Parathyroid adenoma (tissue), 2 donors: ENCODE measurements around the gene CIPC.

Experiments
- H2AFZ ChIP-seq: fragments of 300-600 bp; sonication (generic); one replicate; pipeline ENCODE4 v1.7.0; 2017; ENCODE audit warnings: antibody characterized with exemption, mild to moderate bottlenecking
- H3K27ac ChIP-seq: fragments of 300-600 bp; sonication (generic); one replicate; pipeline ENCODE4 v1.7.0; 2017
- H3K27me3 ChIP-seq: fragments of 300-600 bp; sonication (generic); one replicate; pipeline ENCODE4 v1.7.0; 2017; ENCODE audit warnings: low read length; ENCODE audit not compliant: control insufficient read depth, insufficient read depth
- H3K36me3 ChIP-seq: fragments of 300-600 bp; sonication (generic); one replicate; pipeline ENCODE4 v1.7.0; 2017; ENCODE audit warnings: low read length; ENCODE audit not compliant: control insufficient read depth, insufficient read depth
- H3K4me1 ChIP-seq: fragments of 300-600 bp; sonication (generic); one replicate; pipeline ENCODE4 v1.7.0; 2017; ENCODE audit warnings: control low read depth
- H3K4me2 ChIP-seq: fragments of 300-600 bp; sonication (generic); one replicate; pipeline ENCODE4 v1.7.0; 2017; ENCODE audit warnings: low read length
- H3K4me3 ChIP-seq: fragments of 300-600 bp; sonication (generic); one replicate; pipeline ENCODE4 v1.7.0; 2017; ENCODE audit warnings: low read depth, low read length
- H3K79me2 ChIP-seq: fragments of 300-600 bp; sonication (generic); one replicate; pipeline ENCODE4 v1.7.0; 2017; ENCODE audit warnings: control low read depth
- H3K9ac ChIP-seq: fragments of 300-600 bp; sonication (generic); one replicate; pipeline ENCODE4 v1.7.0; 2017; ENCODE audit warnings: mild to moderate bottlenecking
- H3K9me3 ChIP-seq: fragments of 300-600 bp; sonication (generic); one replicate; pipeline ENCODE4 v1.7.0; 2017; ENCODE audit warnings: low read length; ENCODE audit not compliant: control insufficient read depth
- CTCF ChIP-seq: fragments of 300-600 bp; sonication (generic); IDR thresholded peaks from one replicate; pipeline ENCODE4 v1.7.0; 2017; ENCODE audit warnings: antibody characterized with exemption, mild to moderate bottlenecking
- donor health status: primary hyperparathyroidism.

Gene CIPC

GRCh38 chr14:77116172-77116817 lies 18.2 kb downstream of the CIPC start:
- TF ChIP-seq CTCF = no peak
- no peaks in the 10 kb centered on the region for H3K36me3 ChIP-seq

DNA sequence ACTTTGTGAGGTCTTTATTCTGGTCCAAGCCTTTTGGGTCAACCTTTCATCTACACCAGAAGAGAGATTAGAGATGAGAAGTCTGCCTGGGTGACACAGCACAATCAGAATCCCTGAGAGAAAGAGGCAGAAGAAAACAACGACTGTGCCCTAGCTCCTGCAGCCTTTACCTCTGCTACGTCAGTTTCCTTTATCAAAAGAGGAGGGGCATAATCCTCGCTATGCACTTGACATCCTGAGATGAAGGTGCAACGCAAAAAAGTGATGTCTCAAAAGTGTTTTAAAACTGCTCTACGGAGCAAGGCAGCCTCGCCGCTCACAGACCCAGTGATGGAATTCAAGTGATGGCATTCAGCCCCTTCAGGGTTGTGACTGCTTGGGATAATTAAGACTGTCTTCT lies 21.8 kb downstream of the CIPC start:
- no peak for TF ChIP-seq CTCF
- Histone ChIP-seq H3K4me3 (no peak overlapping the region), H3K79me2 (peaks cover 26% of the 10 kb centered on the region), H3K9ac (no peak overlapping the region), H3K4me1 (peaks cover 41% of the 10 kb centered on the region), H3K36me3 (no peaks in the 10 kb centered on the region), H3K27me3 (no peaks in the 10 kb centered on the region), H3K27ac (peak overlapping the region; percentile 95), H2AFZ (no peak overlapping the region), H3K9me3 (no peaks in the 10 kb centered on the region), H3K4me2 (no peak overlapping the region)

More at GRCh38 chr14:77116172-77116817, 18.2 kb downstream of the CIPC start:
- no peak overlapping the region for H3K4me3 ChIP-seq
- peaks cover 12% of the 10 kb centered on the region for H3K4me1 ChIP-seq
- H3K27ac ChIP-seq = no peak overlapping the region
- H3K27me3 ChIP-seq = no peaks in the 10 kb centered on the region
- H3K79me2 ChIP-seq = peaks cover 35% of the 10 kb centered on the region
- no peak overlapping the region for H3K9ac ChIP-seq
- H2AFZ ChIP-seq = no peak overlapping the region
- H3K9me3 ChIP-seq = no peaks in the 10 kb centered on the region
- no peak overlapping the region for H3K4me2 ChIP-seq

DNA sequence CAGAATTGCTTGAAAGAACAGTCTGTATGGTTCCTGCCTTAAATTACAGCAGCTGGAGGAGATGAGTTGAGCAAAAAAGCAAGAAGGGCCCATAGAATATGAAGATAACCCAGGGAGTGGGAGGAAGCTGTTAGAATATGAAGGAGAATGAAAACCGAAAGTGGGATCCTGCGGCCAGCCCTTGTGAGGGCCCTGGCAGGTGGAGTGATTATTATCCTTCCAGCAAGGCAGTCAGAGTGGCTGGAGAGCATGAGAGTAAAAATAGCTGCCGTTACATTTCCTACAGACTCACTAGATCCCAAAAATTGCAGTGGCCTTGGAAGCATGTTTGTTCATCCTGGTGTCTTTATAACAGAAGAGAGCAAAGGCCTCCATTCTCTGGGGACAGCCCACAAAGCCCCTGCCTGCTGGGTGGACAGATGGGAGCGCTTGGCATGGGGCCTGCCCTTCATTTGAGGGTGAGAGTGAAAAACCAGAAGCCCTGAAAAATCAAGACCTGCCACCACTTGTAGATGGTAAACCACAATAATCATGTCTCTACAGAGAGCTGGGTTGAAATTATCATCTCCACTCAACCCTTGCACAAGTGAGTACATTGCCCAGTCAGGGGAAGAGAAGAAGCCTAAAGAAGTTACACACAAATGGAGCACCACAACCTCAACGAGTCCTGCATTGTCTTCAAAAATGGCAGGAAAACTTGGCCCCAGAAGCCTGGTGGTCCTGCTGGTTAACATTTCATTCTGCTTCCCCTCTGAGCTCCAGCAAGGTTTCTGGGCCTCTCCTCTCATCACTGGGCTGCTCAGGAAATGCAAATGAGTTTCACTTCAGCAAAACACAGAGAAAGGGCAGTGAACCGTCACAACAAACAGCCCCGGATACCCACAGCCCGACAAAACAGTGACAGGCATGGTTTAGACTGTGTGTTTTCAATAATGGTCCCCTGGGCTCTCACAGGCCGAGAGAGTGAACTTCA lies 23.0 kb downstream of the CIPC start:
- Histone ChIP-seq H2AFZ (peak overlapping the region; percentile 13), H3K4me1 (peaks cover 41% of the 10 kb centered on the region), H3K27ac (peak overlapping the region; percentile 95), H3K9me3 (no peaks in the 10 kb centered on the region), H3K36me3 (no peaks in the 10 kb centered on the region), H3K9ac (no peak overlapping the region), H3K79me2 (peaks cover 22% of the 10 kb centered on the region), H3K4me2 (no peak overlapping the region), H3K27me3 (no peaks in the 10 kb centered on the region), H3K4me3 (no peak overlapping the region)
- TF ChIP-seq CTCF = no peak

DNA sequence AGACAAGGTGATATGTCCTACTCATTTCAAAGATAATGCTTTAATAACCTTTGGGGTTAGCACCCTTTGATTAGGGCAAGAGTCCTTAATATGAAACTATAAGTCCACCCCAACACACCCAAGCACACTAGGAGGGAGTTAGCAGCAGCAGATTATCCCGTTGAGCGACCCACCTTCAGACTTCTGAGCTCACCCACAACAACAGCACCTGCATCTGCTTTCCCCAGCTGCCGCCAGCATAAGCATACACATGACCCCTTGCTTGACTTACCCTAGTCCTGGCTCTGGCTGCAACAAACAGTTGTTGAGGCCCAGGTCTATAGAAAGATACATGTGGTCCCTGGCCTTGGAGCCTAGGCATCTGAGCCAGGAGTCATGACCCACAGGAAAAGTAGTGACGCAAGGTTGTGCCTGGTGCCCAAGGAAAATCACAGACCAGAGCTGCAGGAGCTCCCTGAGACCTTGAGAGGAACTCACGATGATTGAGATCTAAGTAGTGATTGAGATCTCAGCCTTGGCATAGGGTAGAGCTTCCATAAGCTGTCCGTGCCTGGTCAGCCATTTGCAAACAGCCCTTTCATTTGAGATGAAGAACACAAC lies 24.6 kb downstream of the CIPC start:
- H3K36me3 ChIP-seq = no peaks in the 10 kb centered on the region
- H3K4me1 ChIP-seq = peaks cover 41% of the 10 kb centered on the region
- no peak overlapping the region for H3K4me2 ChIP-seq
- H3K9me3 ChIP-seq = no peaks in the 10 kb centered on the region
- no peak overlapping the region for H3K4me3 ChIP-seq
- H3K27me3 ChIP-seq = no peaks in the 10 kb centered on the region
- peak overlapping the region; percentile 95 for H3K27ac ChIP-seq
- no peak overlapping the region for H3K9ac ChIP-seq
- H2AFZ ChIP-seq = peak overlapping the region; percentile 23
- peaks cover 17% of the 10 kb centered on the region for H3K79me2 ChIP-seq
- TF ChIP-seq CTCF = no peak
